ENCODE data around the gene ANXA2R. TPM values are rescaled to one million over a fixed set of nuclear protein-coding genes. Genes with fewer than 3 reads are reported as not detected.

Gene ANXA2R
- total and polyA plus RNA-seq, 9 of the 15 experiments (the other 6 are each of a cell fraction or from before 2014, with no cell fraction given), result 2.1 to 4.8 (median 3.4) TPM

GRCh38 chr5:43040287-43041098 lies at the start of gene ANXA2R (continued):
- TF ChIP-seq TAF1 (IDR thresholded peaks at IDR 0.05; ENCODE audit: control insufficient read depth, extremely low read depth, insufficient read depth, low read length, severe bottlenecking) (peak; percentile 65), ARNT (IDR thresholded peaks at IDR 0.05) (peak in 1 of 2 experiments; percentile 23; a peak in 2 of 4 replicates), WHSC1 (IDR thresholded peaks at IDR 0.05; ENCODE audit: low read length) (no peak), ZNF780A (CRISPR knock-in tag; IDR thresholded peaks at IDR 0.05) (no peak), ARID3B (CRISPR knock-in tag; IDR thresholded peaks at IDR 0.05; ENCODE audit: borderline replicate concordance) (no peak), SLC30A9 (CRISPR knock-in tag; IDR thresholded peaks at IDR 0.05) (no peak), SIN3B (IDR thresholded peaks at IDR 0.05; ENCODE audit: low read depth) (no peak), E2F6 (IDR thresholded peaks at IDR 0.05; ENCODE audit: borderline replicate concordance in 1 of 2, extremely low read depth in 1 of 2, insufficient read depth in 1 of 2, insufficient read length in 1 of 2, low read depth in 1 of 2, low read length in 1 of 2, poor library complexity in 1 of 2, severe bottlenecking in 1 of 2) (peak; percentile 79 to 90), ZNF354B (CRISPR knock-in tag; IDR thresholded peaks at IDR 0.05) (no peak), ZNF24 (IDR thresholded peaks at IDR 0.05) (peak; percentile 54), NCOA6 (IDR thresholded peaks at IDR 0.05) (no peak), CREB3L1 (IDR thresholded peaks at IDR 0.05; ENCODE audit: borderline replicate concordance, low read depth) (peak; percentile 60; the same call in 1 of the 2 replicates), TBL1XR1 (IDR thresholded peaks at IDR 0.05; ENCODE audit: low read length in 2 of 2) (peak in 1 of 2 experiments; percentile 20; a peak in 3 of 4 replicates)
- TF ChIP-seq, protein P1, sequence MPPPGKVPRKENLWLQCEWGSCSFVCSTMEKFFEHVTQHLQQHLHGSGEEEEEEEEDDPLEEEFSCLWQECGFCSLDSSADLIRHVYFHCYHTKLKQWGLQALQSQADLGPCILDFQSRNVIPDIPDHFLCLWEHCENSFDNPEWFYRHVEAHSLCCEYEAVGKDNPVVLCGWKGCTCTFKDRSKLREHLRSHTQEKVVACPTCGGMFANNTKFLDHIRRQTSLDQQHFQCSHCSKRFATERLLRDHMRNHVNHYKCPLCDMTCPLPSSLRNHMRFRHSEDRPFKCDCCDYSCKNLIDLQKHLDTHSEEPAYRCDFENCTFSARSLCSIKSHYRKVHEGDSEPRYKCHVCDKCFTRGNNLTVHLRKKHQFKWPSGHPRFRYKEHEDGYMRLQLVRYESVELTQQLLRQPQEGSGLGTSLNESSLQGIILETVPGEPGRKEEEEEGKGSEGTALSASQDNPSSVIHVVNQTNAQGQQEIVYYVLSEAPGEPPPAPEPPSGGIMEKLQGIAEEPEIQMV (tag; conservative IDR thresholded peaks at IDR 0.05; ENCODE audit: low read depth), result no peak; the same call in 1 of the 2 replicates
- TF ChIP-seq, protein P2, sequence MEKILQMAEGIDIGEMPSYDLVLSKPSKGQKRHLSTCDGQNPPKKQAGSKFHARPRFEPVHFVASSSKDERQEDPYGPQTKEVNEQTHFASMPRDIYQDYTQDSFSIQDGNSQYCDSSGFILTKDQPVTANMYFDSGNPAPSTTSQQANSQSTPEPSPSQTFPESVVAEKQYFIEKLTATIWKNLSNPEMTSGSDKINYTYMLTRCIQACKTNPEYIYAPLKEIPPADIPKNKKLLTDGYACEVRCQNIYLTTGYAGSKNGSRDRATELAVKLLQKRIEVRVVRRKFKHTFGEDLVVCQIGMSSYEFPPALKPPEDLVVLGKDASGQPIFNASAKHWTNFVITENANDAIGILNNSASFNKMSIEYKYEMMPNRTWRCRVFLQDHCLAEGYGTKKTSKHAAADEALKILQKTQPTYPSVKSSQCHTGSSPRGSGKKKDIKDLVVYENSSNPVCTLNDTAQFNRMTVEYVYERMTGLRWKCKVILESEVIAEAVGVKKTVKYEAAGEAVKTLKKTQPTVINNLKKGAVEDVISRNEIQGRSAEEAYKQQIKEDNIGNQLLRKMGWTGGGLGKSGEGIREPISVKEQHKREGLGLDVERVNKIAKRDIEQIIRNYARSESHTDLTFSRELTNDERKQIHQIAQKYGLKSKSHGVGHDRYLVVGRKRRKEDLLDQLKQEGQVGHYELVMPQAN (IDR thresholded peaks at IDR 0.05; ENCODE audit: borderline replicate concordance), result peak; percentile 27; the same call in 1 of the 2 replicates
- TF ChIP-seq, protein P3, sequence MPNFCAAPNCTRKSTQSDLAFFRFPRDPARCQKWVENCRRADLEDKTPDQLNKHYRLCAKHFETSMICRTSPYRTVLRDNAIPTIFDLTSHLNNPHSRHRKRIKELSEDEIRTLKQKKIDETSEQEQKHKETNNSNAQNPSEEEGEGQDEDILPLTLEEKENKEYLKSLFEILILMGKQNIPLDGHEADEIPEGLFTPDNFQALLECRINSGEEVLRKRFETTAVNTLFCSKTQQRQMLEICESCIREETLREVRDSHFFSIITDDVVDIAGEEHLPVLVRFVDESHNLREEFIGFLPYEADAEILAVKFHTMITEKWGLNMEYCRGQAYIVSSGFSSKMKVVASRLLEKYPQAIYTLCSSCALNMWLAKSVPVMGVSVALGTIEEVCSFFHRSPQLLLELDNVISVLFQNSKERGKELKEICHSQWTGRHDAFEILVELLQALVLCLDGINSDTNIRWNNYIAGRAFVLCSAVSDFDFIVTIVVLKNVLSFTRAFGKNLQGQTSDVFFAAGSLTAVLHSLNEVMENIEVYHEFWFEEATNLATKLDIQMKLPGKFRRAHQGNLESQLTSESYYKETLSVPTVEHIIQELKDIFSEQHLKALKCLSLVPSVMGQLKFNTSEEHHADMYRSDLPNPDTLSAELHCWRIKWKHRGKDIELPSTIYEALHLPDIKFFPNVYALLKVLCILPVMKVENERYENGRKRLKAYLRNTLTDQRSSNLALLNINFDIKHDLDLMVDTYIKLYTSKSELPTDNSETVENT (CRISPR knock-in tag; IDR thresholded peaks at IDR 0.05), result peak; percentile 71

Data from K562 (cell line).